CD4-positive, alpha-beta T cell treated with Interleukin-15 for 1 hour (primary cell): Measurements from ENCODE around the gene KIF4B.
"Not testable (repeated sequence)": the region's sequence is repeated elsewhere in the genome, so short reads cannot be mapped to it uniquely, and the experiment has no call there.

ENCODE experiments used
- DNase-seq: peaks from one replicate; pipeline ENCODE4 v3.0.0-alpha.2; 2020

The KIF4B gene, protein sequence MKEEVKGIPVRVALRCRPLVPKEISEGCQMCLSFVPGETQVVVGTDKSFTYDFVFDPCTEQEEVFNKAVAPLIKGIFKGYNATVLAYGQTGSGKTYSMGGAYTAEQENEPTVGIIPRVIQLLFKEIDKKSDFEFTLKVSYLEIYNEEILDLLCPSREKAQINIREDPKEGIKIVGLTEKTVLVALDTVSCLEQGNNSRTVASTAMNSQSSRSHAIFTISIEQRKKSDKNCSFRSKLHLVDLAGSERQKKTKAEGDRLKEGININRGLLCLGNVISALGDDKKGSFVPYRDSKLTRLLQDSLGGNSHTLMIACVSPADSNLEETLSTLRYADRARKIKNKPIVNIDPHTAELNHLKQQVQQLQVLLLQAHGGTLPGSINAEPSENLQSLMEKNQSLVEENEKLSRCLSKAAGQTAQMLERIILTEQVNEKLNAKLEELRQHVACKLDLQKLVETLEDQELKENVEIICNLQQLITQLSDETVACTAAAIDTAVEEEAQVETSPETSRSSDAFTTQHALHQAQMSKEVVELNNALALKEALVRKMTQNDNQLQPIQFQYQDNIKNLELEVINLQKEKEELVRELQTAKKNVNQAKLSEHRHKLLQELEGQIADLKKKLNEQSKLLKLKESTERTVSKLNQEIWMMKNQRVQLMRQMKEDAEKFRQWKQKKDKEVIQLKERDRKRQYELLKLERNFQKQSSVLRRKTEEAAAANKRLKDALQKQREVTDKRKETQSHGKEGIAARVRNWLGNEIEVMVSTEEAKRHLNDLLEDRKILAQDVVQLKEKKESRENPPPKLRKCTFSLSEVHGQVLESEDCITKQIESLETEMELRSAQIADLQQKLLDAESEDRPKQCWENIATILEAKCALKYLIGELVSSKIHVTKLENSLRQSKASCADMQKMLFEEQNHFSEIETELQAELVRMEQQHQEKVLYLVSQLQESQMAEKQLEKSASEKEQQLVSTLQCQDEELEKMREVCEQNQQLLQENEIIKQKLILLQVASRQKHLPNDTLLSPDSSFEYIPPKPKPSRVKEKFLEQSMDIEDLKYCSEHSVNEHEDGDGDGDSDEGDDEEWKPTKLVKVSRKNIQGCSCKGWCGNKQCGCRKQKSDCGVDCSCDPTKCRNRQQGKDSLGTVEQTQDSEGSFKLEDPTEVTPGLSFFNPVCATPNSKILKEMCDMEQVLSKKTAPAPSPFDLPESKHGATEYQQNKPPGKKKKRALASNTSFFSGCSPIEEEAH

DNA sequence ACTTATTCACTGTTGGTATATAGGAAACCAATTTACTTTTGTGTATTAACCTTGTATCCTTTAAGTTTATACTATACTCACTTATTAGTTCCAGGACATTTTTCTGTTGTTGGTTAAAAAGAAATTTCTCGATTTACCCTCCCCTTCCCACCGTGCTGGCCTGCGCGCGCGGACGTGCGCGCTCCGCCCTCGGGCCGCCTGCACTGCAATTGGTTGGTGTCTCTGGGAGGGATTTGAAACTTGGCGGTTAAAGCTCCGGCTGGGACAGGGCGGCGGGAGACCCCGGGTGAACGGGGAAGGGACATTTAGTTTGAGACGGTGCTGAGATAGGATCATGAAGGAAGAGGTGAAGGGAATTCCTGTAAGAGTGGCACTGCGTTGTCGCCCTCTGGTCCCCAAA, at the start of gene KIF4B:
Gene KIF4B, plus strand, starts transcription at position 230 of the 400 bp plus-strand sequence. Its CDS starts 105 bp downstream, at position 335.
- DNase-seq: no peak

DNA sequence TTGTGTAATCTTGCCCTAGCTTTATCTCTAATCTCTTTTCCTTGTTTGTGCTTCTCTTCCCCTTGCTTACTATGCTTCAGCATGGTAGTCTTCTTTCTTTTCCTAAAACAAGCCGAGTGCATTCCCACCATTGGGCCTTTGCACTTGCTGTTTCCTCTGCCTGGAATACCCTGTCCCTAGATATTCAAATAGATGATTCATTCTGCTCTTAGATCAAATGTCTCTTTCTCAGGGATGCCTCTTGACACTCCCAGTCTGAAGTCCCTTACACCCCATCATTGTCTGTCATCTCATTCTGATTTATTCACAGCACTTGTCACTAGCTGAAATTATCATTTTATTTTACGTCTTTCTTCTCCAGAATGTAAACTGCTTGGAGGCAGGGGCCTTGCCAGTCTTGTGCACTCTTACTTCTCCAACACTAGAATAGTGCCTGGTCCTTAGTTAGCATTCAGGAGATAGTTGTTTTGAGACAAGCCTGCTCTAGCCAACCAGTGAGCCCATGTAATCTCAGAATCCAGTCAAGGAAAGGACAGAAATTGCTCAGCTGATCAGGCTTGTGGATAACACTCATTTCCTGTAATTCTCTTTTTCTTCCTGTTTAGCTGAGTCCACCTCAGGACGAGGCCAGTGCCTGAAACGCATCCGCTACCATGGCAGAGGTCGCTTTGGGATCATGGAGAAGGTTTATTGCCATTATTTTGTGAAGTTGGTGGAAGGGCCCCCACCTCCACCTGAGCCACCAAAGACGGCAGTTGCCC, 47.3 kb upstream of the KIF4B start:
- DNase-seq: no peak

DNA sequence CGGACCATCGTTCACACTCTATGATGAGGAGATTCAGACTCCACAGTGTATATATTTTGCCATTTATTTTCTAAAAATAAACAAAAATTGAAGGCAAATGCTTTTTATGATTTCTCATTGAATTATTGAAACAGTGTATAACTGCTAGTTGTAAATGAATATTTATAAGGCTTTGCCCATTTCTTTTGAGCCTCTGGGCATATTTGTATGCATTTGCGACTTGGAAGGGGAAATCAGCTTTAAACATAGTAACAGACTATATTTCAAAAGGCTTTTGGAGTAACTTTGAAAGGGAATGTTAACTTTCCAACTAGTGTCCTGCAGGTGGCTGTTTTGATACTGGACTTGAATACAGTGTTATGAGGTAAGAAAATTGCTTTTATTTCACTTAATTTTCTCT, 46.7 kb upstream of the KIF4B start:
- no peak for DNase-seq

DNA sequence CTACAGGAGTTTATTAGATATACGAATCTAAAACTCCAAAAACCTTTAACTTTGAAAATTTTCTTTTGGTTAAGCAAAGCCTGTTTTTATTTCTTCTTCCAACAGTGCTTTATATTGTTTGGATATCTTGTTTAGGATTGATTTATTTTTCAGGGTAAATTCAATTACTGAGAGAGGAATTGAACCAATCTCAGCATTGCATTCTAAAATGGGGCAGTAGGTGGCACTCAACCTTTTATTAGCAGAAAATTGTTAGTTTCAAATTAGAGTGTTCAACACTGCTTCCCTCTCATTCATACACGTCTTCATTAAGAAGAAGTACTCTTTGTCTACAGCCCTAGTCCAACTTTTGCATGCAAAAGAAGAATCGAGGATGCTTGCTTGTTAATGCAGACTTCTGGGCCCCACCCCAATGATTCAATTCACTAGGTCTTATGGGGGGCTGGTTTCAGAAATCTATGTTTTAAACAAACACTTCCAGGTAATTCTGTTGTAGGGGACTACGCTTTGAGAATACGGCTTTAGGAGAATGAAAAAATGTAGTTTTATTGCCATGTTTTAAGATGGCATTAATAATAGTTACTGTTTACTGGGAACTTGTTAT, 46.0 kb upstream of the KIF4B start:
- no peak for DNase-seq

DNA sequence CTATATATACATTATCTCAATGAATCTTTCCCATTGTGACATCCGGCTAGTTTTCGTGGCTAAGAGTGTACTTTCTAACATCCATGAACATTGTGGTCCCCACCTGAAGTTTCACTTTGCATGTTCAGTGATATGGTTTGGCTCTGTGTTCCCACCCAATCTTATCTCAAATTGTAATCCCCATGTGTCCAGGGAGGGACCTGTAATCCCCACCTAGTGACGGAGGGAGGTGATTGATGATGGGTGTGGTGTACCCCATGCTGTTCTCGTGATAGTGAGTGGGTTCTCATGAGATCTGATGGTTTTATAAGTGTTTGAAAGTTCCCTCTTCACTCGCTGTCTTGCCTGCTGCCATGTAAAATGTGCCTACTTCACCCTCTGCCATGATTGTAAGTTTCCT, 44.6 kb upstream of the KIF4B start:
- DNase-seq: no peak

DNA sequence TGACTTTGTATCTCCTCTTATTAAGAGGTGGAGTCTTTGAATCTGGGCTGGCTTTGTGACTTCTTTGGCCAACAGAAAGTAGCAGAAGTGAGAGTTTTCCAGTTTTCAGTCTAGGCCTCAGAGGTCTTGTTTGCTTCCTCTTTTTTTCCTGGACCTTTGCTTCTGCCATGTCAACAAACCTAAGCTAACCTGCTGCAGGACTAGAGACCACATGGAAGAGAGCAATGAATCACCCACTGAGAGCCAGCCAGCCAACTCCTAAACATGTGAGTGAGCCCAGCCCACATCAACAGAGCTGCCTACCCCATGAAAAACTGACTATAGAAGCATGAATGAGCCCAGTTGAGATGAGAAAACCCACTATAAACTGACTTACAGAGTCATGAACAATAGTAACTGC, 42.8 kb upstream of the KIF4B start:
- DNase-seq: no peak

DNA sequence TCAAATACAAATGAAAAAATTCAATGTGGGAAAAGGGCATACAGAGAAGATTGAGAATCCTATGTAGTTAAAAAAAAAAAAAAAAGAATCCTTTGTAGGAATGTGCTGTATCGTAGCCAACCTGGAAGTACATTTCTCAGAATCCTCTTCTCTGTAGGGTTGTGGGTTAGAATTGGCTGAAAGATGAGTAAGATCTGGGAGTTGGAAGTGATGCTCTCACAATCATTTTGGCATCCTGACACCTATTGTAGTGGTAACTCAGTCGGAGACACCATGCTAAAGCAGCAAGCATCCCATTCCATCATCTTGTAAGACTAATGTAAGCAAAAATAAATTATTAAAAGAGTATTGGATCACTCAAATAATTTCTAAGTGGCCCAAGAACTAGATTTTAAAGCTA, 42.1 kb upstream of the KIF4B start:
- no peak for DNase-seq

DNA sequence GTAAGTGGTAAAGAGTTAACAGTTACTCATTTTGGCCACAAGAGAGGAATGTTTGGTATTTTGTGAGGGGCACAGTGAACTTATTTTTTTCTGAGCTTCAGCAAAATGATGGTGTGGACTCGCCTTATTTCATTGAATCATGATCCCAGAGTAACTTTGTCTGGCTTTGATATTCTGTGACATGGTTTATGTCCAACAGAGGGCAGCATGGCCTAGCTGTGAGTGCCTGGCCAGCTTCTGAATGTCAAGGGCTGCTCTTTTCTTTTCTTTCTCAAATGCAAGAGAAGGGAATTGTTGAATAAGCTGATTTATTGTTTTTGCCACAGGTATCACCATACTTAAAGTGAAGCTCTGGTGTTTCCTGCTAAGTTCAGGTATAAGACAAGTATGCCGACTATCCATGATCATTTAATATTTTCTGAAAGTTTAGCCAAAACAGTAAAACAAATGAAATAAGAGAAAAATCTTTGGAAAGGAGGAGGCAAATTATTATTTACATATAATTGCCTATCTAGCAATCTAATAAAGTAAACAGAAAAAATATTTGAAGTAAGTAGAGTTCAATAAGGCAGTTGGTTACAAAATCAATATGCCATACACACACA, 41.0 kb upstream of the KIF4B start:
- DNase-seq: no peak

DNA sequence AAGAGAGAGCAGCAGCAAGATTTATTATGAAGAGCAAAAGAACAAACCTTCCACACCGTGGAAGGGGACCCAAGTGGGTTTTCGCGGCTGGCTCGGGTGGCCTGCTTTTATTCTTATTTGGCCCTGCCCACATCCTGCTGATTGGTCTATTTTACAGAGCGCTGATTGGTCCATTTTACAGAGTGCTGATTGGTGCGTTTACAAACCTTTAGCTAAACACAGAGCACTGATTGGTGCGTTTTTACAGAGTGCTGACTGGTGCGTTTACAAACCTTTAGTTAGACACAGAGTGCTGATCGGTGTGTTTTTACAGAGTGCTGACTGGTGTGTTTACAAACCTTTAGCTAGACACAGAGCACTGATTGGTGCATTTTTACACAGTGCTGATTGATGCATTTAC, 37.5 kb upstream of the KIF4B start:
- DNase-seq: not testable (repeated sequence)

DNA sequence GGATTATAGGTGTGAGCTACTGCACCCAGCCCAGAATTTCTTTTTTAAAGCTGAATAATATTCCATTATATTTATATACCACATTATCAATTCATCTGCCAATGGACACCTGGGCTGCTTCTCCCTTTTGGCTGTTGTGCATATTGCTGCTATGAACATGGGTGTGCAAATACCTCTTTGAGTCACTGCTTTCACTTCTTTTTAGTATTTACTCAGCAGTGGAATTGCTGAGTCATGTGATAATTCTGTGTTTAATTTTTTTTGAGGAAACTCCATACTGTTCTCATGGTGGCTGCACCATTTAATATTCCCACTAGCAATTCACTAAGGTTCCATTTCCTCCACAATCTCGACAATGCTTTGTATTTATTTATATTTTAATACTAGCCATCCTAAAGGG, 36.1 kb upstream of the KIF4B start:
- no peak for DNase-seq

DNA sequence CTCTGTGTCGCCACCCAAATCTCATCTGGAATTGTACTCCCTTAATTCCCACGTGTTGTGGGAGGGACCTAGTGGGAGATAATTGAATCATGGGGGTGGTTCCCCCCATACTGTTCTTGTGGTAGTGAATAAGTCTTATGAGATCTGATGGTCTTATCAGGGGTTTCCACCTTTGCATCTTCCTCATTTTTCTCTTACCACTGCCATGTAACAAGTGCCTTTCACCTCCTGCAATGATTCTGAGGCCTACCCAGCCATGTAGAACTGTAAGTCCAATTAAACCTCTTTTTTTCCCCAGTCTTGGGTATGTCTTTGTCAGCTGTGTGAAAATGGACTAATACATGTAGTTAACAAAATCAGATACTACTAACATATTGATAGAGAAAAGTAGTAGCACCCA, 35.3 kb upstream of the KIF4B start:
- DNase-seq: not testable (repeated sequence)

DNA sequence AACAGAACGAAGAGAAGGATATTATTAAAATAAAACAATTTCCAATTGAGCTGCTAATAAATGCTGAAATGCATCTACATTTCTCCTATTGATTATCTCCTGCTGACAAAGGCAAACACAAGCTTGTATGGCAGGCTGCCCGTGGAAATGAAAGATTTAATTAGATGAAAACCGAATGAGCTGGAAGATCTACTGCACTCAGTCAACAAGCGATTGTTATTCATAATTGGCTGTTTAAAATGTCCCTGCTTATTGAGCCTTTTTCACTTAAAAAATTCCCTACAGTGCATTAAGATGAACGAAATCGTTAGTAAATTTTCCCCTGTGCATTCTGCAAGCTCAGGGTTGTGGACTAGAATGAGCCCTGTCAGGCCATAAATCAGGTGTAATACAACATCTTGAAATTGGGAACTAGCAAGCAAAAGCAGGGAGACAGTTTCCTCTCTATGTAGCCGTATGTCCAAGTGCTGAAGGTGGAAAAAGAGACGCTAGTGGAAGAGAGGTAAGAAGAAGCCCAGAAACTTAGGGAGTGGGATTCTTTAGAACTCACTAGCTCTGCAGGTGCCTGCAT, 28.5 kb upstream of the KIF4B start:
- no peak for DNase-seq

DNA sequence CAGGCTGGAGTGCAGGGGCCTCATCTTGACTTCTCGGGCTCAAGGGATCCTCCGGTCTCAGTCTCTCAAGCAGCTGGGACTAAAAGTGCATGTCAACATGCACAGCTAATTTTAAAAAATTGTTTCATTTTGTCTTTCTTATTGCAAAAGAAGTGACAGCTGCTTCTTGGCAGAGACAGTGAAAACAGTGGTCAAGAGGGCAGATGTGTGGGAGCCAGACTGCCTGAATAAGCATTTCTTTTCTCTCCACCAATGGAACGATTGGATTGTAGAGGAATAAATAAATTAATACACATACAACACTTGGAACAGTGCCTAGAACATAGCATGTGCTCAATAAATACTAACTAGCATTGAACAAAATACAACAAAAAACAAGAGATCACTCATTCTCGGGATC, 27.4 kb upstream of the KIF4B start:
- DNase-seq: no peak

DNA sequence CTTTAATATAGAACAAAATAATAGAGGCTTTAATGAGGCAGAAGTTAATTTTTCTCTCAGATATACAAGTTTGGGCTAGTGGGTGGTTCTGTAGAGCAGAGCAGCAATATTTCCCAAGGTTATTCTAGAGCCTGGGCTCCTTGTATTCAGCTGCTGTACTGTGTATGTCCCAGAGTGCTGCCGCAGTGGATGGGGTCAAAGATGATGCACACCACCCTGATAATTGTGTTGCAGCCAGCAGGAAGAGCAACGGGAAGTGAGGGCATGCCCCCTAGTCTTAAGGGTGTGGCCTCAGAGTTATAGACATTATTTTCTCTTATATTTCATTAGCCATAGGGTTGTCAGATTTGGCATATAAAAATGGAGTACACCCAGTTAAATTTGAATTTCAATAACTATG, 23.9 kb upstream of the KIF4B start:
- DNase-seq: no peak

DNA sequence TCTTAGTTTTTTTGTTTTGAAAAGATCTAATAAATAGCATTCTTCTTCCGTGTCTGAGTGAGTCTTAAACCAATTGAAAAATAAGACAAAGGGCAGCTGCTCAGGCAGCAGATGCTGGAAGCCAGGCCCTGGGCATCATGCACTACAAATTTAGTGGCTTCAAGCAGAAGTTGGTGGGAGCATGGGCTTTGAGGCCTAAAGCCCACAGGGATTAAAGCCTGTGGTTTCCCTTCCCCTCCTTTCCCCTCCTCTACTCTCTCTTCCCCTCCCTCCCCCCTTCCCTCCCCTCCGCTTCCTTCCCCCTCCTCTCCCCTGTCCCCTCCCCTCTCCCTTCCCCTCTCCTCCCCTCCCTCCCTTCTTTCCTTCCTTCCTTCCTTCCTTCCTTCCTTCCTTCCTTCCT, 20.1 kb upstream of the KIF4B start:
- DNase-seq: no peak

DNA sequence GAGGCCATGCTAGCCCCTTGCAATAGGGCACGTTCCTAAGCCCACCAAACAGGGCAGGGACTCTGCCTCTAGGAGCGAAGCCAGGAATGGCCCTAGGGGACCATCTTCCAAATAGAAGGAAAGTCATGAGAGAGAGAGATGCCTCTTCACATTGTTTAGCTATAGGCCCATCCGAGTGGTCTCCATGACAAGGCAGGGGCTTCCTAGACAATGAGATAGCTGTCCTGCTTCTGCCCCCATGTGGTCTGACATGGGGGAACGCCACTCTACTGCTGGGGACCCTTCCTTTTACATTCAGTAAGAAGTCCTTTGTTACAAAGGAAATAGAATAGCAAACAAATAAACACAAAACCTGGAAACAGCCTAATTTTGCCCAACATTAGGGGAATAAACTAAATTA, 17.9 kb upstream of the KIF4B start:
- no peak for DNase-seq

DNA sequence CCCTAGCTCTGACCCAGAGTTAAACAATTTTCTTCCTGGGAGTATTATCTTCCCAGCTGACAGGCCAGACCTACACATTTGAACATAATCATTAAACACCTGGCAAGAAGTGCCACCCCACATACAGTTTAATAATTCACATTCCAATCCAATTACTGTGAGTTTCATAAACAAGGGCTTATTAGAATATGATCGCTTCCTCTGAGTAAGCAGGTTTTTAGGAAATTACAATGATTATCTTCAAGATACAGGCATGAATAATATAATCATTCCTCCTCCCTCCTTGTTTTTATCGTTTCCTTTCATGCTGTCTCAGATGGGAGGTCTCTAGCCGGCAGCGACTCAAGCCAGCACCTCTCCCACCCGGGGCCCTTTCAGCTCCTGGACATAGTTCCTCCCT, 15.8 kb upstream of the KIF4B start:
- DNase-seq: no peak

DNA sequence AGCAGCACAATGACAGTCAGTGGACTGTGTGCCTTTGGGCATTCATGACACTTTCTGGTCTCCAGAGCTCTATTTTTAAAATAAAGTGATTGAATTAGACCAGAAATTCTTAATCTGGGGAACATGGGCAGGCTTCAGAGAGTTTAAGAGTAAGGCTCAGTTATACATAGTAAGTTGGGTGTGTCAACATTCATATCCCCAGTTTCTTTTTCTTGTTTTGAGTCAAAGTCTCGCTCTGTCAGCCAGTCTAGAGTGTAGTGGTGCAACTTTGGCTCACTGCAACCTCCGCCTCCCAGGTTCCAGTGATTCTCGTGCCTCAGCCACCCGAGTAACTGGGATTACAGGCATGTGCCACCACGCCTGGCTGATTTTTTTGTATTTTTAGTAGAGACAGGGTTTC, 13.7 kb upstream of the KIF4B start:
- no peak for DNase-seq

DNA sequence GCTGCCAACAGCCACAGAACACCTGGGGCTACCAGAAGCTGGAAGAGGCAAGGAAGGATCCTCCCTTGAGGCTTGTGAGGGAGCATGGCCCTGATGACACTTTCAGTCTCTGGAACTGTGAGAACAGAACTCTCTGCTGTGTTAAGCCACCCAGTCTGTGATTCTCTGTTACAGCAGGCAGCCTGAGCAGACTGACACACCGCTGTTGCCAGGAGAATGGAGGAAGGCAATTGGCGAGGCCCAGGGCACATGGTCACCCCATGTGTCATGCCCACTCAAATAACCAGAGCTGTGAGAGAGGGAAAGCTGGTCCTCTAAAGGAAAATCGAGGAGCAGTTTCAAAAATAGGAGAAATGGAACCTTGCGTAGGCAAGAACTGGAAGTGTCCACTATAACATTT, 12.0 kb upstream of the KIF4B start:
- DNase-seq: no peak

DNA sequence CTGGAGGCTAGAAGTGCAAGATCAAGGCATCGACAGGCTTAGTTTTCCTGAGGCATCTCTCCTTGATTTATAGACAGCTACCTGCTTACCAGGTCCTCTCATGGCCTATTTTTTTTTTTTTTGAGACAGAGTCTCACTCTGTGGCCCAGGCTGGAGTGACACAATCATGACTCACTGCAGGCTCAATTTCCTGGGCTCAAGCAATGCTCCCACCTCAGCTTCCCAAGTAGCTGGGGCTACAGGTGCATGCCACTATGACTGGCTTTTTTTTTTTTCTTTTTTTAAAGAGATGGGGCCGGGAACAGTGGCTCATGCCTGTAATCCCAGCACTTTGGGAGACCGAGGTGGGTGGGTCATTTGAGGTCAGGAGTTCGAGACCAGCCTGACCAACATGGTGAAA, 10.8 kb upstream of the KIF4B start:
- not testable (repeated sequence) for DNase-seq

DNA sequence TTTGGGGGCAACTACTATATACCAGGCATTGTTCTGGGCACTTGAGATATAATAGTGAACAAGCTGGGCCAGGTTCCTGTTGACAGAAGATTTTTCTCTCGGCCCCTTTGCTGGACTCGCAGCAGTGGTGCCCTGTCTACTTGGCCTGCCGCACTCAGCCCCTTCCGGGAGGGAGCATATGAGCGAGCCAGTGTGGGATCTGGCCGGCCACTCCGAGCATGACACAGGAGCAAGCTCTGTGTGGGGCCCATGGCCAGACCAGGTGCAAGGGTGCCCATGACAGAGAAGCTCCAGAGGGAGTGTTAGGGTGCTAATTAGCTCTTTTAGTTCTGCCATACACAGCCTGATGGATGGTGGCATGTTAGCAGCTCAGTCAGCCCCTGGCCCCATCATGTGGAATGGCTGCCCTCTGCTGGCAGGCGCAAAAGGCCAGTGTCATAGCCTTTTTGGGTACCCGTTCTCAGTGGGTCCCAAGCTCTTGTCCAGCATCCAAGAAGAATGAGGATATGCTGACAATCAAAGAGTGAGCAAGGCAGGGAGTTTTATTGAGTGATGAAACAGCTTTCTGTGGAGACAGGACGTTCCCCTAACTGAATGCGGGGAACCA, 9.3 kb upstream of the KIF4B start:
- no peak for DNase-seq
